ENCODE data around the gene PAK4. TPM values are rescaled to one million over a fixed set of nuclear protein-coding genes. Genes with fewer than 3 reads are reported as not detected.

Gene PAK4
- total and polyA plus RNA-seq, 2 of the 13 experiments (the other 11 are each of a cell fraction or from before 2014, with no cell fraction given) = 9.5 to 17.8 TPM

GRCh38 chr19:39197808-39198207 lies 72.2 kb downstream of the PAK4 start:
- Histone ChIP-seq H3K4me3 (replicated peaks in 1 of 3; ENCODE audit: insufficient read depth in 1 of 3, low read depth in 2 of 3, low read length in 3 of 3) (no peak overlapping the region), H4K20me1 (ENCODE audit: insufficient read depth, low read length) (no peaks in the 10 kb centered on the region), H3K4me1 (ENCODE audit: insufficient read depth, low read length) (peaks cover 21% of the 10 kb centered on the region), H3K36me3 (replicated peaks in 1 of 2; ENCODE audit: control insufficient read depth in 1 of 2, insufficient read depth in 2 of 2, low read length in 2 of 2) (no peaks in the 10 kb centered on the region), H3K9ac (ENCODE audit: insufficient read depth, low read depth, low read length) (no peak overlapping the region), H3K9me3 (ENCODE audit: low read length) (no peaks in the 10 kb centered on the region), H3K79me2 (ENCODE audit: insufficient read depth, low read length) (no peaks in the 10 kb centered on the region), H3K4me2 (ENCODE audit: low read depth, low read length) (no peak overlapping the region), H3K27ac (ENCODE audit: extremely low read length, insufficient read depth, low read length) (no peak overlapping the region), H2AFZ (ENCODE audit: low read length) (no peak overlapping the region), H3K27me3 (ENCODE audit: control insufficient read depth in 1 of 2, insufficient read depth in 2 of 2, low read length in 2 of 2) (peaks cover 5 to 53% of the 10 kb centered on the region in 2 experiments)
- DNase-seq (ENCODE audit: low spot score) = no peak
- intact Hi-C loops (cut with micrococcal nuclease; ENCODE audit: unreplicated experiment) (no loop called here), in situ Hi-C loops (cut with HindIII; ENCODE audit: extremely low pct_ligation_motif_present, low pct_unique_long_range_greater_than_20kb) (no loop called here)
- no peak for ATAC-seq
- TF ChIP-seq ZNF549 (CRISPR knock-in tag; IDR thresholded peaks at IDR 0.05) = no peak
- TF ChIP-seq EEA1 (CRISPR knock-in tag; IDR thresholded peaks at IDR 0.05; ENCODE audit: borderline replicate concordance) = no peak
- no peak for TF ChIP-seq MIER3 (CRISPR knock-in tag; IDR thresholded peaks at IDR 0.05; ENCODE audit: borderline replicate concordance)
- no peak for TF ChIP-seq TEF (CRISPR knock-in tag; IDR thresholded peaks at IDR 0.05)
- TF ChIP-seq JARID2 (CRISPR knock-in tag; IDR thresholded peaks at IDR 0.05; ENCODE audit: insufficient replicate concordance) = no peak
- no peak for TF ChIP-seq ZBTB33 (CRISPR knock-in tag; IDR thresholded peaks at IDR 0.05)
- TF ChIP-seq IRF2 (CRISPR knock-in tag; IDR thresholded peaks at IDR 0.05) = no peak
- TF ChIP-seq CTCF (CRISPR knock-in tag; IDR thresholded peaks at IDR 0.05) = peak; percentile 40; the same call in 1 of the 2 replicates
- no peak for TF ChIP-seq ZNF878 (CRISPR knock-in tag; IDR thresholded peaks at IDR 0.05)
- no peak for TF ChIP-seq ZNF572 (CRISPR knock-in tag; IDR thresholded peaks at IDR 0.05)
- no peak for TF ChIP-seq ATF7-NPFF (CRISPR knock-in tag; IDR thresholded peaks at IDR 0.05; ENCODE audit: low read depth)
- peak; percentile 29; the same call in 1 of the 2 replicates for TF ChIP-seq STAG1 (CRISPR knock-in tag; IDR thresholded peaks at IDR 0.05)
- no peak for TF ChIP-seq PAXIP1 (CRISPR knock-in tag; conservative IDR thresholded peaks at IDR 0.05)
- WGBS (ENCODE audit: low lambda C conversion rate) = 42% methylated on average over 4 of the region's 5 CpGs
- no peak for FAIRE-seq
- BruUV-seq (replicated peaks) = no TSS peak
- POLR2A ChIA-PET = interaction anchor here (1.6 kb wide), 1 partner anchor 193 kb away, joined by 3 read pairs; the partner anchor contains the start of genes MED29 and PAF1
- CTCF ChIA-PET (ENCODE audit: low intra/inter-chr PET ratio, low total read pairs) = no interaction called here

Measured in HepG2 (cell line).